Trophoblast cell (in vitro differentiated cells and primary cell): ENCODE results near the gene CNTROB.
"Not testable (repeated sequence)": the region's sequence is repeated elsewhere in the genome, so short reads cannot be mapped to it uniquely, and the experiment has no call there.

ENCODE experiments used
- DNase-seq, 2 donors: peaks; one replicate each; pipeline ENCODE4 v3.0.0-alpha.2; 2016
- H2AFZ ChIP-seq: 2 replicates; pipeline ENCODE4 v1.6.1; 2013; ENCODE audit warnings: low read length, moderate library complexity, mild to moderate bottlenecking; ENCODE audit not compliant: insufficient read depth, poor library complexity
- H2AK5ac ChIP-seq: 2 replicates; pipeline ENCODE4 v1.6.1; 2013; ENCODE audit warnings: mild to moderate bottlenecking, low read length
- H2BK120ac ChIP-seq: 2 replicates; pipeline ENCODE4 v1.6.1; 2013; ENCODE audit warnings: low read length, mild to moderate bottlenecking, moderate library complexity; ENCODE audit not compliant: insufficient read depth, poor library complexity
- H2BK12ac ChIP-seq: 2 replicates; pipeline ENCODE4 v1.6.1; 2013; ENCODE audit warnings: mild to moderate bottlenecking, low read length, moderate library complexity
- H2BK5ac ChIP-seq: 2 replicates; pipeline ENCODE4 v1.6.1; 2013; ENCODE audit warnings: low read length, low read depth, moderate library complexity, mild to moderate bottlenecking; ENCODE audit not compliant: poor library complexity
- H3K14ac ChIP-seq: 2 replicates; pipeline ENCODE4 v1.6.1; 2013; ENCODE audit warnings: mild to moderate bottlenecking, low read length
- H3K18ac ChIP-seq: 2 replicates; pipeline ENCODE4 v1.6.1; 2013; ENCODE audit warnings: mild to moderate bottlenecking, low read length
- H3K23ac ChIP-seq: 2 replicates; pipeline ENCODE4 v1.6.1; 2013; ENCODE audit warnings: low read length
- H3K27ac ChIP-seq: 2 replicates; pipeline ENCODE4 v1.5.1; 2013; ENCODE audit warnings: low read depth, mild to moderate bottlenecking, inconsistent platforms, low read length, moderate library complexity
- H3K27me3 ChIP-seq: 2 replicates; pipeline ENCODE4 v1.6.1; 2013; ENCODE audit warnings: inconsistent platforms, mild to moderate bottlenecking, low read length, moderate library complexity; ENCODE audit not compliant: insufficient read depth
- H3K36me3 ChIP-seq, 2 experiments: 1 replicate in 1 of 2; 2 replicates in 1 of 2; pipeline ENCODE4 v1.6.1; 2013; ENCODE audit warnings: low read length in 2 of 2, mild to moderate bottlenecking in 2 of 2, moderate library complexity in 1 of 2; ENCODE audit not compliant: insufficient read depth in 2 of 2, control insufficient read depth in 1 of 2
- H3K4ac ChIP-seq: 2 replicates; pipeline ENCODE4 v1.6.1; 2013; ENCODE audit warnings: low read depth, mild to moderate bottlenecking, low read length, moderate library complexity
- H3K4me1 ChIP-seq, 2 experiments: 1 replicate in 1 of 2; 2 replicates in 1 of 2; pipeline ENCODE4 v1.6.1; 2013; ENCODE audit warnings: low read length in 2 of 2, mild to moderate bottlenecking in 2 of 2, moderate library complexity in 1 of 2; ENCODE audit not compliant: insufficient read depth in 2 of 2, control insufficient read depth in 1 of 2
- H3K4me2 ChIP-seq: 2 replicates; pipeline ENCODE4 v1.6.1; 2013; ENCODE audit warnings: inconsistent platforms, mild to moderate bottlenecking, low read length, moderate library complexity
- H3K4me3 ChIP-seq: 2 replicates; pipeline ENCODE4 v1.5.1; 2013; ENCODE audit warnings: mild to moderate bottlenecking, low read depth, low read length, inconsistent platforms
- H3K79me1 ChIP-seq: one replicate; pipeline ENCODE4 v1.6.1; 2013; ENCODE audit warnings: low read length
- H3K79me2 ChIP-seq: 2 replicates; pipeline ENCODE4 v1.6.1; 2013; ENCODE audit warnings: low read length, mild to moderate bottlenecking; ENCODE audit not compliant: control insufficient read depth, insufficient read depth, poor library complexity
- H3K9ac ChIP-seq: 2 replicates; pipeline ENCODE4 v1.6.1; 2013; ENCODE audit warnings: mild to moderate bottlenecking, low read length
- H3K9me3 ChIP-seq: 2 replicates; pipeline ENCODE4 v1.6.1; 2013; ENCODE audit warnings: low read depth, mild to moderate bottlenecking, control low read depth, inconsistent platforms, low read length; ENCODE audit not compliant: insufficient read depth
- H4K12ac ChIP-seq: 2 replicates; pipeline ENCODE4 v1.6.1; 2013; ENCODE audit warnings: low read depth, mild to moderate bottlenecking, low read length, moderate library complexity
- H4K8ac ChIP-seq: 2 replicates; pipeline ENCODE4 v1.6.1; 2013; ENCODE audit warnings: low read depth, mild to moderate bottlenecking, low read length, moderate library complexity
- H4K91ac ChIP-seq: one replicate; pipeline ENCODE4 v1.6.1; 2013; ENCODE audit warnings: low read depth, mild to moderate bottlenecking, low read length, moderate library complexity
- WGBS: extraction: QIAGEN DNeasy Blood & Tissue Kit; methylation state at CpG from one replicate; pipeline ENCODE4 v1.1.7; 2013; ENCODE audit warnings: missing lambda C conversion rate; ENCODE audit not compliant: insufficient read length, insufficient coverage; ENCODE audit errors: extremely low coverage; 5-methylcytosine and 5-hydroxymethylcytosine counted together

The CNTROB gene

DNA sequence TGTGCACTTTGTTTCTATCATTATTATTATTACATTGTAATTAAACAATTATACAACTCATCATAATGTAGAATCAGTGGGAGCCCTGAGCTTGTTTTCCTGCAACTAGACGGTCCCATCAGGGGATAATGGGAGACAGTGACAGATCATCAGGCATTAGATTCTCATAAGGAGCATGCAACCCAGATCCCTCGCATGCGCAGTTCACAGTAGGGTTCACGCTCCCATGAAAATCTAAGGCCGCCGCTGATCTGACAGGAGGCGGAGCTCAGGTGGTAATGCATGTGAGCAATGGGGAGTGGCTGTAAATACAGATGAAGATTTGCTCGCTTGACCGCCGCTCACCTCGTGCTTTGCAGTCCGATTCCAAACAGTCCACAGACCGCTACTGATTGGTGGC lies 21.3 kb downstream of the CNTROB start:
- H3K14ac ChIP-seq, H2BK12ac ChIP-seq, H3K4me3 ChIP-seq, DNase-seq, H2BK5ac ChIP-seq, H3K4me1 ChIP-seq, H3K9me3 ChIP-seq, H2AK5ac ChIP-seq, H3K23ac ChIP-seq, H4K91ac ChIP-seq, H3K9ac ChIP-seq, H3K27ac ChIP-seq, H2BK120ac ChIP-seq, H3K4me2 ChIP-seq, H3K36me3 ChIP-seq, H4K8ac ChIP-seq, H4K12ac ChIP-seq, H3K18ac ChIP-seq, H3K79me2 ChIP-seq, H3K4ac ChIP-seq, H2AFZ ChIP-seq, H3K27me3 ChIP-seq, H3K79me1 ChIP-seq: not testable (repeated sequence)
- no CpG with 5 or more reads among the region's 13 CpGs for WGBS

DNA sequence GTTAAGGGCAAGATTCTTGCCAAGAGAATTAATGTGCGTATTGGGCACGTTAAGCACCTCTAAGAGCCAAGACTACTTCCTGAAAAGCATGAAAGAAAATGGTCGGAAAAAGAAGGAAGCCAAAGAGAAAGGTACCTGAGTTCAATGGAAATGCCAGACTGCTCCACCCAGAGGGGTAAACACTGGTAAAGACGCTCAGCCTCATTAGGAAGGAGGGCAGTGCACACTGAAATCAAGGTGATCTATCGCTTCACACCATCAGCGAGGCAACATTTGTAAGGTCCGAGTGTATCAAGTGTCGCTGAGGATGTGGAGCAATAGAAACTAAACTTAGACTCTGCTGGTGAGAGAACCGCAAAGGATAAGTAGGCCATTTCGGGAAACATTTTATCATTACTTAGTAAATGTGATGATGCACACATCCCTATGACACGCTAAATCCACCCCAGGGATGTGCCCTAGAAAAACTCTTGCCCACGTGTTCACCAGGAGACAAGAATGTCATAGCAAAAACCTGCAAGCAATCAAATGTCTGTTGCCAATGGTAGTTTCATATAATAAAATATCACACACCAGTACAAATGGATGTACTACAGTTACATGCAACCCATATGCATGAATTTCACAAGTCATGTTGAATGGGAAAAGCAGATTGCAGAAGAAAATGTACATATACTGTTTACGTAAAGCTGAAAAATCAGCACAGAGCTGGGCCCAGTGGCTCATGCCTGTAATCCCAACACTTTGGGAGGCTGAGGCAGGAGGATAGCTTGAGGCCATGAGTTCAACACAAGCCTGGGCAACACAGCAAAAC lies 23.6 kb downstream of the CNTROB start:
- H3K27me3 ChIP-seq, result no peaks in the 10 kb centered on the region
- no peak overlapping the region for H3K4me3 ChIP-seq
- peaks cover 0 to 2% of the 10 kb centered on the region in 2 experiments for H3K4me1 ChIP-seq
- H3K79me1 ChIP-seq, result no peaks in the 10 kb centered on the region
- H2AFZ ChIP-seq, result no peak overlapping the region
- H4K12ac ChIP-seq, result no peak overlapping the region
- no peaks in the 10 kb centered on the region for H3K36me3 ChIP-seq
- no peak overlapping the region for H2BK120ac ChIP-seq
- H3K9ac ChIP-seq, result no peak overlapping the region
- H3K4me2 ChIP-seq, result no peak overlapping the region
- H2AK5ac ChIP-seq, result no peak overlapping the region
- no peak overlapping the region for H3K18ac ChIP-seq
- H3K79me2 ChIP-seq, result no peaks in the 10 kb centered on the region
- no peaks in the 10 kb centered on the region for H3K9me3 ChIP-seq
- H4K8ac ChIP-seq, result no peak overlapping the region
- no peak overlapping the region for H2BK5ac ChIP-seq
- no CpG with 5 or more reads among the region's 13 CpGs for WGBS
- DNase-seq, result no peak
- H3K14ac ChIP-seq, result no peak overlapping the region
- H4K91ac ChIP-seq, result no peak overlapping the region
- no peak overlapping the region for H3K23ac ChIP-seq
- no peak overlapping the region for H3K27ac ChIP-seq
- H2BK12ac ChIP-seq, result no peak overlapping the region
- H3K4ac ChIP-seq, result no peak overlapping the region

DNA sequence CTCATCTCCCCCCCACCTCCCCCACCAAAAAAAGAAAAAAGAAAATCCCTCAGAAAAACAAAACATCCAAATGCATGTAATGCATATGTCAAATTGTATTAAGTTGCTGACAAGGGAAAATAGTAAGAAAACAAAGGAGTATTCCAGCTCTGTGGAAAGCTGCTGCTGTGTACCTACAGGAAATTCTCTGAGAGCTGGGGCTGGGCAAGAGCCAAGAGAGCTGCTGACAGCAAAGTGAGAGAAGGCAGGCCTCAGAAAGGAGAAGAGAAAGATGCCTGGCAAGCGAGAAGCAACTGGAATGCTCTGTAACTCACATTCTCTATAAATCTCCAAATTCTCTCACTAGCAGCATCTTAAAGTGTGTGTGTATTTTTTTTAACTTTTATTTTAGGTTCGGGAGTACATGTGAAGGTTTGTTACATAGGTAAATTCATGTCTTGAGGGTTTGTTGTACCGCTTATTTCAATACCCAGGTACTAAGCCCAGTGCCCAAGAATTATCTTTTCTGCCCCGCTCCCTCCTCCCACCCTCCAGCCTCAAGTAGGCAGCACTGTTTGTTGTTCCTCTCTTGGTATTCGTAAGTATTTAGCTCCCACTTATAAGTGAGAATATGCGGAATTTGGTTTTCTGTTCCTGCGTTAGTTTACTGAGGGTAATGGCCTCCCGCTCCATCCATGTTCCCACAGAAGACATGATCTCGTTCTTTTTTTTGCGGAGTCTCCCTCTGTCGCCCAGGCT lies 24.4 kb downstream of the CNTROB start:
- no peak overlapping the region for H3K23ac ChIP-seq
- no peak overlapping the region for H4K12ac ChIP-seq
- H2AK5ac ChIP-seq, result no peak overlapping the region
- WGBS, result no CpG with 5 or more reads among the region's 11 CpGs
- no peak overlapping the region for H3K4me2 ChIP-seq
- H3K4ac ChIP-seq, result no peak overlapping the region
- no peak overlapping the region for H3K9ac ChIP-seq
- no peak overlapping the region for H3K18ac ChIP-seq
- H4K91ac ChIP-seq, result no peak overlapping the region
- H3K27me3 ChIP-seq, result no peaks in the 10 kb centered on the region
- no peak overlapping the region for H2BK120ac ChIP-seq
- H3K79me1 ChIP-seq, result no peaks in the 10 kb centered on the region
- no peaks in the 10 kb centered on the region for H3K79me2 ChIP-seq
- no peaks in the 10 kb centered on the region for H3K36me3 ChIP-seq
- DNase-seq, result no peak
- H2BK12ac ChIP-seq, result no peak overlapping the region
- no peak overlapping the region for H4K8ac ChIP-seq
- H2BK5ac ChIP-seq, result no peak overlapping the region
- no peaks in the 10 kb centered on the region for H3K9me3 ChIP-seq
- no peak overlapping the region for H3K4me3 ChIP-seq
- peaks cover 0 to 2% of the 10 kb centered on the region in 2 experiments for H3K4me1 ChIP-seq
- no peak overlapping the region for H3K14ac ChIP-seq
- H2AFZ ChIP-seq, result no peak overlapping the region
- H3K27ac ChIP-seq, result no peak overlapping the region

DNA sequence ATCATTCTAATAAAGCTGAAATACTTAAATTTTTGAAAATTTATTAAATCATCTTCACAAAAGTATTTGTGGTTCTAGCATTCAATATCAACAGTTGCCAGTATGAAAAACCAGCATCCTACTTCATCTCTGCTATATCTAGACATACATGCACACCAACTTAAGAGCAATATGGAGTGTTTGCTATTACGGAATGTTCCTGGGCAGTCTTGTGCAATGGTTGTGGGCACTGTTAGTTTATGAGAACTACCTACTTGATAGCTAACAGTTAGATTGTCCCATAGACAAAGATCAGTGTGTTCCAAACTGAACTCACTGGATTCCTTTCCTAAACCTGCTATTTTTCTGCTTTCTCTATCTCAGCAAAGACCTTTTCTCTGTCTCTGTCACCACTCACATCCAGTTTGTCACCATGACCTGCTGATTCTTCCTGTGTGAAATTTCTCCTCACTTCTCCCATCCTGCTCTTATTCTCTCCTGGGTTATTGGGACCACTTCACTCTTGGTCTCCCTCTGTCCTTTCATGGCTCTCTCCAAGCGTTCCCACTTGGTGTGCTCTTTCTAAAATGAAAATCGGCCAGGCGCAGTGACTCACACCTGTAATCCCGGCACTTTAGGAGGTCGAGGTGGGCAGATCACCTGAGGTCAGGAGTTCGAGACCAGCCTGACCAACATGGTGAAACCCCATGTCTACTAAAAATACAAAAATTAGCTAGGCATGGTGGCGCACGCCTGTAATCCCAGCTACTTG lies 27.7 kb downstream of the CNTROB start:
- Histone ChIP-seq H3K4me2 (no peak overlapping the region), H2AFZ (no peak overlapping the region), H2BK120ac (no peak overlapping the region)

More for the DNA sequence above, 27.7 kb downstream of the CNTROB start:
- H3K27ac ChIP-seq, result no peak overlapping the region
- no peaks in the 10 kb centered on the region for H3K79me2 ChIP-seq
- H3K23ac ChIP-seq, result no peak overlapping the region
- no peak for DNase-seq
- H3K4me1 ChIP-seq, result peaks cover 0 to 2% of the 10 kb centered on the region in 2 experiments
- no peak overlapping the region for H2BK5ac ChIP-seq
- no CpG with 5 or more reads among the region's 9 CpGs for WGBS
- H3K27me3 ChIP-seq, result no peaks in the 10 kb centered on the region
- H4K12ac ChIP-seq, result no peak overlapping the region
- H3K18ac ChIP-seq, result no peak overlapping the region
- H2AK5ac ChIP-seq, result no peak overlapping the region
- no peak overlapping the region for H4K91ac ChIP-seq
- no peak overlapping the region for H3K4me3 ChIP-seq
- H3K9me3 ChIP-seq, result no peaks in the 10 kb centered on the region
- H4K8ac ChIP-seq, result no peak overlapping the region
- no peaks in the 10 kb centered on the region for H3K79me1 ChIP-seq
- H3K36me3 ChIP-seq, result no peaks in the 10 kb centered on the region
- no peak overlapping the region for H2BK12ac ChIP-seq
- H3K4ac ChIP-seq, result no peak overlapping the region
- H3K14ac ChIP-seq, result no peak overlapping the region
- no peak overlapping the region for H3K9ac ChIP-seq
